CD4-positive, alpha-beta T cell treated with Interleukin-17A for 4 hours (primary cell): ENCODE data around the gene HOXD13.

Experiments
- DNase-seq: peaks from one replicate; pipeline ENCODE4 v3.0.0-alpha.2; 2020; ENCODE audit warnings: mixed read lengths

The HOXD13 gene

GRCh38 chr2:176092270-176093144 lies at the start of gene HOXD13:
TSS of gene HOXD13 (plus strand) at chr2:176092721. CDS start at chr2:176092891, 170 bp downstream.
- DNase-seq, result no peak

GRCh38 chr2:176056406-176056805 lies 36.1 kb upstream of the HOXD13 start:
- no peak for DNase-seq

- no peak for DNase-seq
Observed at GRCh38 chr2:176063958-176064357, 28.6 kb upstream of the HOXD13 start.

GRCh38 chr2:176066645-176067588 lies 25.6 kb upstream of the HOXD13 start:
- DNase-seq, result no peak

GRCh38 chr2:176067589-176068418 lies 24.7 kb upstream of the HOXD13 start:
- no peak for DNase-seq

GRCh38 chr2:176068419-176068832 lies 24.1 kb upstream of the HOXD13 start:
- no peak for DNase-seq

GRCh38 chr2:176071330-176072291 lies 20.9 kb upstream of the HOXD13 start:
- no peak for DNase-seq

GRCh38 chr2:176072292-176072669 lies 20.2 kb upstream of the HOXD13 start:
- no peak for DNase-seq

GRCh38 chr2:176072951-176073904 lies 19.3 kb upstream of the HOXD13 start:
- DNase-seq, result no peak

- DNase-seq, result no peak
Observed at GRCh38 chr2:176074919-176075425, 17.5 kb upstream of the HOXD13 start.

GRCh38 chr2:176075481-176075880 lies 17.0 kb upstream of the HOXD13 start:
- DNase-seq, result no peak

GRCh38 chr2:176076063-176076462 lies 16.5 kb upstream of the HOXD13 start:
- no peak for DNase-seq

- DNase-seq, result no peak
Observed at GRCh38 chr2:176076796-176077195, 15.7 kb upstream of the HOXD13 start.

- no peak for DNase-seq
Observed at GRCh38 chr2:176078541-176079284, 13.8 kb upstream of the HOXD13 start.

GRCh38 chr2:176079285-176079830 lies 13.2 kb upstream of the HOXD13 start:
- no peak for DNase-seq

- no peak for DNase-seq
Observed at GRCh38 chr2:176079831-176080539, 12.5 kb upstream of the HOXD13 start.

GRCh38 chr2:176080540-176081375 lies 11.8 kb upstream of the HOXD13 start:
- DNase-seq, result no peak
